GM12878 (cell line): ENCODE results near the gene TCOF1.

Source experiments
- CREB1 ChIP-seq: IDR thresholded peaks from 2 replicates; pipeline ENCODE4 v1.6.1; 2012; ENCODE audit warnings: low read depth, mild to moderate bottlenecking, inconsistent platforms
- EZH2 ChIP-seq: IDR thresholded peaks from 2 replicates; pipeline ENCODE4 v1.6.1; 2012; ENCODE audit warnings: low read depth, mild to moderate bottlenecking, control low read depth, inconsistent platforms, low read length, borderline replicate concordance; ENCODE audit not compliant: control insufficient read depth
- FOXM1 ChIP-seq: IDR thresholded peaks from 2 replicates; pipeline ENCODE4 v1.6.1; 2012; ENCODE audit warnings: low read depth, mild to moderate bottlenecking, inconsistent platforms, low read length, moderate library complexity
- KDM1A ChIP-seq: fragments of 200-600 bp; sonication (generic); IDR thresholded peaks from 2 replicates; pipeline ENCODE4 v1.6.1; 2016; ENCODE audit warnings: borderline replicate concordance
- POLR2AphosphoS5 ChIP-seq: IDR thresholded peaks from 2 replicates; pipeline ENCODE4 v1.6.1; 2011; ENCODE audit warnings: mild to moderate bottlenecking, low read length, inconsistent platforms
- REST ChIP-seq: IDR thresholded peaks from 2 replicates; pipeline ENCODE4 v1.6.1; 2012; ENCODE audit warnings: mild to moderate bottlenecking, low read depth, low read length
- RFX5 ChIP-seq: IDR thresholded peaks from 2 replicates; pipeline ENCODE4 v1.6.1; 2011; ENCODE audit warnings: low read depth, low read length, improper control_type of control experiment
- TF ChIP-seq, protein P1 (sequence below), 3 experiments: IDR thresholded peaks in 2 of 3; conservative IDR thresholded peaks in 1 of 3; 2 replicates each; pipeline ENCODE4 v1.5.1; 2011; ENCODE audit warnings: low read depth in 3 of 3, low read length in 3 of 3, mild to moderate bottlenecking in 3 of 3, control low read depth in 2 of 3, moderate library complexity in 2 of 3, inconsistent platforms in 1 of 3, mixed read lengths in 1 of 3; ENCODE audit not compliant: control insufficient read depth in 2 of 3, insufficient read depth in 1 of 3; ENCODE audit errors: extremely low read depth in 1 of 3

DNA sequence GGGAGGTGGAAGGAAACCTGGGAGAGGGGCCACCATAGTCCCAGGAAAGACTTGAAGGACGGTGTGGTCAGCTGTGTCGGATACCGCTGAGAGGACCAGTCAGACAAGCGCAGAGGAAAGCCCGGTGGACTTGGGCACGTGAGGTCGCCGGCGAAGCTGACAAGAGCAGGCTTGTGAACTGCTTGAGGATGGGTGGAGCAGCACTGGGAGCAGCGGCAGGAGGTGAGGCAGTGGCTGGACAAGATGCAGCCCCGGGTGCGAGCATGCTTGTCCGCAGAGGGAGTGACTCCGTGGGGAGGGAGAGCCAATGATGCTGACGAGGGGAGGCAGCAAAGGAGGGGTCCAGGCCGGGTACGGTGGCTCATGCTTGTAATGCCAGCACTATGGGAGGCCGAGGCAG is 73.6 kb downstream of the TCOF1 start:
- TF ChIP-seq, protein P1, sequence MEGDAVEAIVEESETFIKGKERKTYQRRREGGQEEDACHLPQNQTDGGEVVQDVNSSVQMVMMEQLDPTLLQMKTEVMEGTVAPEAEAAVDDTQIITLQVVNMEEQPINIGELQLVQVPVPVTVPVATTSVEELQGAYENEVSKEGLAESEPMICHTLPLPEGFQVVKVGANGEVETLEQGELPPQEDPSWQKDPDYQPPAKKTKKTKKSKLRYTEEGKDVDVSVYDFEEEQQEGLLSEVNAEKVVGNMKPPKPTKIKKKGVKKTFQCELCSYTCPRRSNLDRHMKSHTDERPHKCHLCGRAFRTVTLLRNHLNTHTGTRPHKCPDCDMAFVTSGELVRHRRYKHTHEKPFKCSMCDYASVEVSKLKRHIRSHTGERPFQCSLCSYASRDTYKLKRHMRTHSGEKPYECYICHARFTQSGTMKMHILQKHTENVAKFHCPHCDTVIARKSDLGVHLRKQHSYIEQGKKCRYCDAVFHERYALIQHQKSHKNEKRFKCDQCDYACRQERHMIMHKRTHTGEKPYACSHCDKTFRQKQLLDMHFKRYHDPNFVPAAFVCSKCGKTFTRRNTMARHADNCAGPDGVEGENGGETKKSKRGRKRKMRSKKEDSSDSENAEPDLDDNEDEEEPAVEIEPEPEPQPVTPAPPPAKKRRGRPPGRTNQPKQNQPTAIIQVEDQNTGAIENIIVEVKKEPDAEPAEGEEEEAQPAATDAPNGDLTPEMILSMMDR (IDR thresholded peaks at IDR 0.05 in 2 of 3, conservative IDR thresholded peaks at IDR 0.05 in 1 of 3; ENCODE audit: control insufficient read depth in 2 of 3, extremely low read depth in 1 of 3, insufficient read depth in 1 of 3, low read depth in 3 of 3, low read length in 3 of 3): no peak
- TF ChIP-seq REST: no peak
- TF ChIP-seq EZH2: no peak
- no peak for TF ChIP-seq KDM1A
- no peak for TF ChIP-seq POLR2AphosphoS5
- TF ChIP-seq CREB1: no peak
- no peak for TF ChIP-seq RFX5
- no peak for TF ChIP-seq FOXM1
